Upper lobe of left lung (tissue), 4 donors: ENCODE data around the gene TSPYL1.

Source experiments
- POLR2A ChIP-seq, 4 donors: fragments of 450-650 bp; IDR thresholded peaks; one replicate each; pipeline ENCODE4 v1.5.1; 2016 to 2017; ENCODE audit warnings: antibody characterized with exemption in 4 of 4, mild to moderate bottlenecking in 2 of 4
- TF ChIP-seq, protein P1 (sequence below), 6 experiments: fragments of 450-650 bp in 4 of 6; fragments of 200-600 bp in 2 of 6; sonication (generic) in 2 of 6; IDR thresholded peaks; one replicate each; pipeline ENCODE4 v1.5.1; 2016 to 2019; ENCODE audit warnings: antibody characterized with exemption in 6 of 6

DNA sequence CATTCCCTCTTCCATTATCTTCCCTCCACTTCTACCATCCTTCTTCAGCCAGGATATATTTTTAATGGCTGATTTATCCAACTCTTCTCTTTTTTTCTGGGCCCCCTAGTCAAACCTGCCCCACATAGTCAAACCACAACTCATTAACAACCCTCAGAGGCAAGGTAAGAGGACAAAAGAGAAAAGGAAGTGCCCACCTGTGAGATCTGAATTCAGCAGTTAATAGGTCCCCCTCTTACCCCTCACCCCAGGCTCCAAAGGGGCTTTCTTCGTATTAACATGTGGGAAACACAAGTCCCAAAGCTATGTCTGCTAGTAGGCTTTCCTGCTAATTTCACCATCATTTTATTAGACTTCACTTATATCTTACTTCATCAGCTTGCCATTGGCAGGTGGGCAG lies 44.1 kb upstream of the TSPYL1 start:
- TF ChIP-seq, protein P1, sequence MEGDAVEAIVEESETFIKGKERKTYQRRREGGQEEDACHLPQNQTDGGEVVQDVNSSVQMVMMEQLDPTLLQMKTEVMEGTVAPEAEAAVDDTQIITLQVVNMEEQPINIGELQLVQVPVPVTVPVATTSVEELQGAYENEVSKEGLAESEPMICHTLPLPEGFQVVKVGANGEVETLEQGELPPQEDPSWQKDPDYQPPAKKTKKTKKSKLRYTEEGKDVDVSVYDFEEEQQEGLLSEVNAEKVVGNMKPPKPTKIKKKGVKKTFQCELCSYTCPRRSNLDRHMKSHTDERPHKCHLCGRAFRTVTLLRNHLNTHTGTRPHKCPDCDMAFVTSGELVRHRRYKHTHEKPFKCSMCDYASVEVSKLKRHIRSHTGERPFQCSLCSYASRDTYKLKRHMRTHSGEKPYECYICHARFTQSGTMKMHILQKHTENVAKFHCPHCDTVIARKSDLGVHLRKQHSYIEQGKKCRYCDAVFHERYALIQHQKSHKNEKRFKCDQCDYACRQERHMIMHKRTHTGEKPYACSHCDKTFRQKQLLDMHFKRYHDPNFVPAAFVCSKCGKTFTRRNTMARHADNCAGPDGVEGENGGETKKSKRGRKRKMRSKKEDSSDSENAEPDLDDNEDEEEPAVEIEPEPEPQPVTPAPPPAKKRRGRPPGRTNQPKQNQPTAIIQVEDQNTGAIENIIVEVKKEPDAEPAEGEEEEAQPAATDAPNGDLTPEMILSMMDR (IDR thresholded peaks at IDR 0.05), result no peak
- no peak for TF ChIP-seq POLR2A (IDR thresholded peaks at IDR 0.05)
